GM23248 (cell line): ENCODE results near the gene RCVRN. TPM values are rescaled to one million over a fixed set of nuclear protein-coding genes. Genes with fewer than 3 reads are reported as not detected.
A peak's percentile ranks its signal among the peaks of the same experiment; 100 is the strongest.

ENCODE experiments used
- DNase-seq: peaks from one replicate; pipeline ENCODE4 v3.0.0-alpha.2; 2015
- H2AFZ ChIP-seq: fragments of 200-600 bp; sonication (generic); 2 replicates; pipeline ENCODE4 v1.6.1; 2016; ENCODE audit warnings: antibody characterized with exemption
- H3F3A ChIP-seq: fragments of 200-600 bp; sonication (generic); 2 replicates; pipeline ENCODE4 v1.6.1; 2016; ENCODE audit warnings: mild to moderate bottlenecking, antibody characterized with exemption, mixed run types; ENCODE audit not compliant: insufficient read depth
- H3K27ac ChIP-seq: fragments of 200-600 bp; sonication (generic); 2 replicates; pipeline ENCODE4 v1.5.1; 2016; ENCODE audit warnings: mild to moderate bottlenecking
- H3K27me3 ChIP-seq: fragments of 200-600 bp; sonication (generic); replicated peaks from 2 replicates; pipeline ENCODE4 v1.6.1; 2016; ENCODE audit warnings: mild to moderate bottlenecking; ENCODE audit not compliant: insufficient read depth
- H3K36me3 ChIP-seq: fragments of 200-600 bp; sonication (generic); 2 replicates; pipeline ENCODE4 v1.6.1; 2016; ENCODE audit warnings: low read depth, mild to moderate bottlenecking
- H3K4me1 ChIP-seq: fragments of 200-600 bp; sonication (generic); 2 replicates; pipeline ENCODE4 v1.6.1; 2016; ENCODE audit warnings: mild to moderate bottlenecking; ENCODE audit not compliant: insufficient read depth
- H3K4me2 ChIP-seq: fragments of 200-600 bp; sonication (generic); one replicate; pipeline ENCODE4 v1.6.1; 2016; ENCODE audit warnings: mild to moderate bottlenecking; ENCODE audit not compliant: unreplicated experiment
- H3K4me3 ChIP-seq: fragments of 200-600 bp; sonication (generic); 2 replicates; pipeline ENCODE4 v1.5.1; 2016; ENCODE audit warnings: mild to moderate bottlenecking
- H3K79me2 ChIP-seq: fragments of 200-600 bp; sonication (generic); 2 replicates; pipeline ENCODE4 v1.6.1; 2016; ENCODE audit warnings: mild to moderate bottlenecking; ENCODE audit not compliant: insufficient read depth
- H3K9ac ChIP-seq: fragments of 200-600 bp; sonication (generic); 2 replicates; pipeline ENCODE4 v1.6.1; 2016; ENCODE audit warnings: mild to moderate bottlenecking
- H3K9me2 ChIP-seq: fragments of 200-600 bp; sonication (generic); 2 replicates; pipeline ENCODE4 v1.6.1; 2016; ENCODE audit warnings: mixed run types, mild to moderate bottlenecking, moderate library complexity; ENCODE audit not compliant: insufficient read depth
- H3K9me3 ChIP-seq: fragments of 200-600 bp; sonication (generic); one replicate; pipeline ENCODE4 v1.6.1; 2017; ENCODE audit warnings: low read depth
- H4K20me1 ChIP-seq: fragments of 200-600 bp; sonication (generic); 2 replicates; pipeline ENCODE4 v1.6.0; 2016; ENCODE audit not compliant: insufficient read depth
- EZH2 ChIP-seq: fragments of 200-600 bp; sonication (generic); IDR thresholded peaks from 2 replicates; pipeline ENCODE4 v1.6.1; 2018; ENCODE audit warnings: antibody characterized with exemption, mild to moderate bottlenecking; ENCODE audit not compliant: insufficient read depth, poor library complexity, severe bottlenecking
- EZH2phosphoT487 ChIP-seq: fragments of 200-600 bp; sonication (generic); IDR thresholded peaks from 2 replicates; pipeline ENCODE4 v1.6.1; 2018; ENCODE audit warnings: antibody characterized with exemption, moderate library complexity, mild to moderate bottlenecking, low read depth; ENCODE audit not compliant: insufficient read depth
- WGBS, 2 experiments: methylation state at CpG; one replicate each; pipeline ENCODE4 v1.1.6; 2015 to 2017; ENCODE audit warnings: low lambda C conversion rate in 2 of 2, low coverage in 1 of 2; ENCODE audit errors: missing lambda C conversion rate in 2 of 2; 5-methylcytosine and 5-hydroxymethylcytosine counted together
- in situ Hi-C: fragments of 300-500 bp; cut with MboI; formaldehyde crosslinking; loops from 2 replicates; pipeline ENCODE4 v1.15.0; 2020
- polyA plus RNA-seq: library from polyadenylated mRNA; unstranded; fragments of >200 nt; fragmentation: Nextera tagmentation; extraction: Ambion mirVana; gene quantifications from 2 replicates; pipeline ENCODE4 v1.2.1, GENCODE V29; 2016
- total RNA-seq: library from RNA; depleted of rRNA; stranded (reverse); fragments of >200 nt; shearing (Covaris generic); gene quantifications from 2 replicates; pipeline ENCODE4 v1.2.3, GENCODE V29; 2014

The RCVRN gene
- total and polyA plus RNA-seq, 2 experiments from 2014 or later = not detected

DNA sequence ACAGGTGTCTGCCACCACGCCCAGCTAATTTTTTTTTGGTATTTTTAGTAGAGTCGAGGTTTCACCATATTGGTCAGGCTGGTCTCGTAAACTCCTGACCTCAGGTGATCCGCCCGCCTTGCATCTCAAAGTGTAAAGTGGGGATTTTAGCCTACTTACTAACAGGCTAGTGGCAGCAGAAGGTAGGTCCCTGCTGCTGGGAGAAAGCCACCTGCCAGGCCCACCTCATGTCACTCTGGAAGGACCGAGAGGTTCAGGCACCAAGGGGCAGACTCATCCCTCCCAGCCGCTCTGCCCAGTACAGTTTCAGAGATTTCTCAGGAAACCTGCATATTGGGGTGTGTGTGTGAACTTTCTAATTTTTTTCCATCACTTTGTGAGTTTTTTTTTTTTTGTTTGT is 2.1 kb upstream of the RCVRN start:
- DNase-seq = no peak
- no peaks in the 10 kb centered on the region for H3K27me3 ChIP-seq
- no peaks in the 10 kb centered on the region for H3F3A ChIP-seq
- no peaks in the 10 kb centered on the region for H3K36me3 ChIP-seq
- H4K20me1 ChIP-seq = no peaks in the 10 kb centered on the region
- WGBS, 2 experiments = 81 to 83% methylated on average over 7 of the region's 7 CpGs
- H3K9ac ChIP-seq = no peak overlapping the region
- no peaks in the 10 kb centered on the region for H3K9me3 ChIP-seq
- H3K4me3 ChIP-seq = no peak overlapping the region
- in situ Hi-C loops = no loop called here
- H2AFZ ChIP-seq = no peak overlapping the region
- no peaks in the 10 kb centered on the region for H3K4me1 ChIP-seq
- no peak overlapping the region for H3K27ac ChIP-seq
- no peak for TF ChIP-seq EZH2phosphoT487
- TF ChIP-seq EZH2 = no peak
- no peak overlapping the region for H3K4me2 ChIP-seq
- H3K79me2 ChIP-seq = no peaks in the 10 kb centered on the region
- no peaks in the 10 kb centered on the region for H3K9me2 ChIP-seq

DNA sequence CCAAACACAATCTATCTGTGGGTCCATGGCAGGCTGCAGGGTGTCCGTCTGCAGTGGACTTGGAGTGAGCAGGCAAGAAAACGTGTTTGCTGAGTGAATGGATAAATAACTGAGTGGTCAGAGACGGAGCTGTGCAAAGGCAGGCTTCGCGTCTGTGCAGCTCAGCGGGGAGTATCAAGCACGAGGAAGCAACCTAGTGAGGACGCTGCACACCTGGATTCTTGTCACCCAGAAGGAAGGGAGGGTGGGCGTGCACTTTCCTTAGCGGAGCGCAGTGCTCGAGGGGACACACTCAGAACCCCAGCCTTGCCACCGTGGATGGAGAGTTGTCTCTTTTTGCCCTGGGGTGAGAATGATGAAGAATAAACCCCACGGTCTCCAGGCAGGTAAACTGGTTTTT is 1.5 kb upstream of the RCVRN start:
- Histone ChIP-seq H2AFZ (no peak overlapping the region), H3K79me2 (no peaks in the 10 kb centered on the region), H3K9ac (no peak overlapping the region), H3K9me3 (no peaks in the 10 kb centered on the region), H3F3A (no peaks in the 10 kb centered on the region), H3K27ac (no peak overlapping the region), H4K20me1 (no peaks in the 10 kb centered on the region), H3K4me2 (no peak overlapping the region), H3K27me3 (no peaks in the 10 kb centered on the region), H3K4me3 (no peak overlapping the region), H3K4me1 (no peaks in the 10 kb centered on the region), H3K9me2 (no peaks in the 10 kb centered on the region), H3K36me3 (no peaks in the 10 kb centered on the region)
- no peak for DNase-seq
- in situ Hi-C loops = no loop called here
- 62 to 69% methylated on average over 14 of the region's 14 CpGs for WGBS, 2 experiments
- no peak for TF ChIP-seq EZH2phosphoT487
- TF ChIP-seq EZH2 = no peak

GRCh38 chr17:9905902-9906301 is 831 bp upstream of the RCVRN start:
- Histone ChIP-seq H3K4me2 (no peak overlapping the region), H4K20me1 (no peaks in the 10 kb centered on the region), H2AFZ (no peak overlapping the region), H3K36me3 (no peaks in the 10 kb centered on the region), H3K9ac (no peak overlapping the region), H3K27me3 (no peaks in the 10 kb centered on the region), H3K4me3 (no peak overlapping the region), H3K9me3 (no peaks in the 10 kb centered on the region), H3K4me1 (peaks cover 6% of the 10 kb centered on the region), H3K9me2 (no peaks in the 10 kb centered on the region), H3K79me2 (no peaks in the 10 kb centered on the region), H3F3A (peaks cover 6% of the 10 kb centered on the region; the same call in 1 of the 2 replicates), H3K27ac (no peak overlapping the region)
- no peak for TF ChIP-seq EZH2phosphoT487
- TF ChIP-seq EZH2 = no peak
- 31 to 35% methylated on average over 4 of the region's 4 CpGs for WGBS, 2 experiments
- in situ Hi-C loops = no loop called here
- peak; percentile 68 for DNase-seq

GRCh38 chr17:9904277-9905077 is 594 bp downstream of the RCVRN start:
- H3K9ac ChIP-seq = no peak overlapping the region
- no peak overlapping the region for H2AFZ ChIP-seq
- H3K4me1 ChIP-seq = peaks cover 19% of the 10 kb centered on the region
- no peaks in the 10 kb centered on the region for H3K36me3 ChIP-seq
- no peaks in the 10 kb centered on the region for H3K79me2 ChIP-seq
- H3K9me2 ChIP-seq = no peaks in the 10 kb centered on the region
- H3F3A ChIP-seq = peaks cover 12% of the 10 kb centered on the region
- no peak overlapping the region for H3K27ac ChIP-seq
- H3K4me3 ChIP-seq = no peak overlapping the region
- DNase-seq = no peak
- WGBS, 2 experiments = 94 to 96% methylated on average over 33 to 35 of the region's 35 CpGs
- in situ Hi-C loops = no loop called here
- H3K9me3 ChIP-seq = no peaks in the 10 kb centered on the region
- H4K20me1 ChIP-seq = no peaks in the 10 kb centered on the region
- H3K27me3 ChIP-seq = no peaks in the 10 kb centered on the region
- TF ChIP-seq EZH2 (no peak), EZH2phosphoT487 (no peak)
- H3K4me2 ChIP-seq = no peak overlapping the region
